Neutrophil (primary cell): ENCODE data around the gene KCTD10.

Experiments used
- H3K27ac ChIP-seq: fragments of 200-600 bp; sonication (generic); 2 replicates; pipeline ENCODE4 v1.5.1; 2016; ENCODE audit warnings: mild to moderate bottlenecking, moderate library complexity
- H3K27me3 ChIP-seq: fragments of 200-600 bp; sonication (generic); 2 replicates; pipeline ENCODE4 v1.6.0; 2016; ENCODE audit warnings: mild to moderate bottlenecking
- H3K36me3 ChIP-seq: fragments of 200-600 bp; sonication (generic); 2 replicates; pipeline ENCODE4 v1.5.1; 2017
- H3K4me1 ChIP-seq, 2 experiments: fragments of 200-600 bp in 1 of 2; sonication (generic) in 1 of 2; 1 replicate in 1 of 2; 2 replicates in 1 of 2; pipeline versions ENCODE4 v1.5.1 to v1.6.1; 2013 to 2016; ENCODE audit warnings: low read depth in 1 of 2, low read length in 1 of 2, mild to moderate bottlenecking in 1 of 2, moderate library complexity in 1 of 2; ENCODE audit not compliant: control insufficient read depth in 1 of 2, insufficient read depth in 1 of 2
- H3K4me3 ChIP-seq, 2 experiments: fragments of 200-600 bp in 1 of 2; sonication (generic) in 1 of 2; 1 replicate in 1 of 2; 2 replicates in 1 of 2; pipeline ENCODE4 v1.5.1; 2013 to 2016; ENCODE audit warnings: low read depth in 1 of 2, low read length in 1 of 2, mild to moderate bottlenecking in 1 of 2, moderate library complexity in 1 of 2
- H3K9me3 ChIP-seq: fragments of 200-600 bp; sonication (generic); 2 replicates; pipeline ENCODE4 v1.5.1; 2016
- CTCF ChIP-seq: fragments of 200-600 bp; sonication (generic); IDR thresholded peaks from 2 replicates; pipeline ENCODE4 v1.5.1; 2016; ENCODE audit warnings: antibody characterized with exemption

Gene KCTD10

GRCh38 chr12:109469517-109469916 lies 7.6 kb downstream of the KCTD10 start:
- Histone ChIP-seq H3K27me3 (no peaks in the 10 kb centered on the region), H3K9me3 (no peaks in the 10 kb centered on the region), H3K36me3 (peaks cover 47% of the 10 kb centered on the region), H3K27ac (no peak overlapping the region), H3K4me1 (no peaks in the 10 kb centered on the region), H3K4me3 (no peak overlapping the region)
- TF ChIP-seq CTCF: no peak

- no peaks in the 10 kb centered on the region for H3K4me1 ChIP-seq
Measured at GRCh38 chr12:109467978-109468676, 9.0 kb downstream of the KCTD10 start.

GRCh38 chr12:109466821-109467220 lies 10.3 kb downstream of the KCTD10 start:
- TF ChIP-seq CTCF: no peak
- no peak overlapping the region for H3K27ac ChIP-seq

More at GRCh38 chr12:109467978-109468676, 9.0 kb downstream of the KCTD10 start:
- Histone ChIP-seq H3K27ac (no peak overlapping the region), H3K27me3 (no peaks in the 10 kb centered on the region), H3K36me3 (peaks cover 44% of the 10 kb centered on the region), H3K4me3 (no peak overlapping the region), H3K9me3 (no peaks in the 10 kb centered on the region)
- TF ChIP-seq CTCF: no peak

GRCh38 chr12:109466305-109466704 lies 10.8 kb downstream of the KCTD10 start:
- no peak for TF ChIP-seq CTCF
- H3K4me1 ChIP-seq: peaks cover 10 to 11% of the 10 kb centered on the region in 2 experiments
- H3K27me3 ChIP-seq: no peaks in the 10 kb centered on the region
- H3K27ac ChIP-seq: no peak overlapping the region
- no peaks in the 10 kb centered on the region for H3K9me3 ChIP-seq
- H3K36me3 ChIP-seq: peaks cover 44% of the 10 kb centered on the region
- H3K4me3 ChIP-seq: no peak overlapping the region

More at GRCh38 chr12:109466821-109467220, 10.3 kb downstream of the KCTD10 start:
- Histone ChIP-seq H3K4me3 (no peak overlapping the region), H3K27me3 (no peaks in the 10 kb centered on the region), H3K36me3 (peaks cover 44% of the 10 kb centered on the region), H3K9me3 (no peaks in the 10 kb centered on the region), H3K4me1 (peaks cover 5 to 6% of the 10 kb centered on the region in 2 experiments)

- H3K4me3 ChIP-seq: no peak overlapping the region
- H3K4me1 ChIP-seq: peaks cover 18 to 19% of the 10 kb centered on the region in 2 experiments
- H3K36me3 ChIP-seq: peaks cover 48% of the 10 kb centered on the region
- no peak overlapping the region for H3K27ac ChIP-seq
- H3K27me3 ChIP-seq: no peaks in the 10 kb centered on the region
- no peaks in the 10 kb centered on the region for H3K9me3 ChIP-seq
- TF ChIP-seq CTCF: no peak
Measured at GRCh38 chr12:109464642-109465351, 12.3 kb downstream of the KCTD10 start.
